ENCODE measurements around the gene MYBBP1A. TPM values are rescaled to one million over a fixed set of nuclear protein-coding genes. Genes with fewer than 3 reads are reported as not detected.

MYBBP1A gene
- total RNA-seq, 2 experiments from 2014 or later = 72.4 to 94.3 TPM

DNA sequence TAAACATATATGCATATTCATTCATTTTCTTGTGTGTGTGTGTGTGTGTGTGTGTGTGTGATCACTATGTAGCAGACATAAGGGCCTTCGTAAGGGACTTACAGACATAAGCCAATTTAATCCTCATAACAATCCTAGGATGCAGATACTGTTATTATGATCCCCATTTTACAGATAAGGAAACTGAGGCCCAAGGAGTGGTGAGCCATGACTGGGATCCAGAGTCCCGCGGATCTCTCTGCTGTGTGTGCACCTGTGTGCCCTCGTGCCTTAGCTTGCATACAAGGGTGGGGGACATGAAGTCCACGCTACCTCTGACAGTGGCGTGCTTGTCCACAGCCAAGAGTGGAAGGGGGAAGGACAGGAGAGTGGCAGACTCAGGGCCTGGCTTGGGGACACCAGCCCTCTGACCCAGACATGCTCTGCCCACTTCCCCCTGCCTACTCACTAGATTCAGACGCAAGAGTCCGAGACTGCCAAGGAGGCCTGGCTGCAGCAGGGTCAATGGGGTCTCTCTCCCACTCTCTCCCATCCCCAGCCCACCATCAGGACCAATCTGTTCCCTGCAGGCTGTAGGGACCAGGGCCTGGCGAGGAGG is 19.4 kb upstream of the MYBBP1A start:
- Mint-ChIP-seq H3K4me1 (peaks cover 17% of the 10 kb centered on the region), H3K9me3 (ENCODE audit: low read depth) (no peaks in the 10 kb centered on the region), H3K4me3 (no peak overlapping the region), H3K27me3 (peaks cover 16% of the 10 kb centered on the region), H3K27ac (no peak overlapping the region), H3K36me3 (no peaks in the 10 kb centered on the region)
- ATAC-seq = no peak
- no peak for DNase-seq
- CTCF ChIA-PET = interaction anchor here (1.0 to 1.7 kb wide), 3 partner anchors 10 to 154 kb away, joined by 3 to 4 read pairs (median 3); no protein-coding TSS in a partner anchor

DNA sequence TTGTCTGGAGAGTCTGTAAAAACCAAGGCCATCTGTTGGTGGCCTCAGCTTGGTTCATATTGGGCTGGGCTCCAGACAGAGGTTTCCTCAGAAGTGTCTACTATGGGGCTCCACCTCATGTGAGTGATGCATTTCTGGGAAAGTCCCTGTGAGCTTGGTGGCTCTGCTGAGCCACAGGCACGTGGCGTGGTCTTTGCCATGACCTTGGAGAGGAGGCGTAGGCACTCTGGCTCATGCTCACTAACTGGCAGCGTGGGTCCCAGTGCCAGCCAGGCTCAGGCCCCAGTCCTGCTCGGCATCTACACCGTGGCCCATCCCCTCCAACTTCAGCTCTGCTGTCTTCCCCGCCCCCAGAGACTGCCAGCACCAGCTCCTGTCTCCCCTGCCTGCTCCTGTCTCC is 18.5 kb upstream of the MYBBP1A start:
- Mint-ChIP-seq H3K9me3 (ENCODE audit: low read depth) (no peaks in the 10 kb centered on the region), H3K36me3 (no peaks in the 10 kb centered on the region), H3K4me3 (no peak overlapping the region), H3K27me3 (peaks cover 18% of the 10 kb centered on the region), H3K4me1 (peaks cover 17% of the 10 kb centered on the region), H3K27ac (no peak overlapping the region)
- ATAC-seq = peak; percentile 81
- CTCF ChIA-PET = interaction anchor here (0.9 to 1.7 kb wide), 4 partner anchors 9 to 154 kb away, joined by 3 to 4 read pairs (median 3); no protein-coding TSS in a partner anchor
- DNase-seq = peak; percentile 64

DNA sequence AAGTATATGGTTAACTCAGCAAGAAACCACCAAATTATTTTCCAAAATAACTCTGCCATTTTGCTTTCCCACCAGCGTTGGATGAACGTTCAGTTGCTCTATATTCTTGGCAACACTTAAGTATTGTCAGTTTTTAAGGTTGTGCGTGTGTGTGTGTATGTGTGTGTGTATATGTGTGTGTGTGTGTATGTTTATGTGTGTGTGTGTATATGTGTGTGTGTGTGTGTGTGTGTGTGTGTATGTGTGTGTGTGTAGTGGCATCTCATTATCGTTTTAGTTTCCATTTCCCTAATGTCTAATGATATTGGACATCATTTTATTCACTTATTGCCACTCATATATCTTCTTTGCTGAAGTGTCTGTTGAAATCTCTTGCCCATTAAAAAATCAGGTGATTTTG is 17.9 kb upstream of the MYBBP1A start:
- Mint-ChIP-seq H3K36me3 (no peaks in the 10 kb centered on the region), H3K4me3 (no peak overlapping the region), H3K27me3 (peaks cover 20% of the 10 kb centered on the region), H3K27ac (no peak overlapping the region), H3K4me1 (peaks cover 17% of the 10 kb centered on the region), H3K9me3 (ENCODE audit: low read depth) (no peaks in the 10 kb centered on the region)
- CTCF ChIA-PET = interaction anchor here (0.9 to 1.7 kb wide), 2 partner anchors 10 to 14 kb away, joined by 3 read pairs; no protein-coding TSS in a partner anchor
- DNase-seq (no peak), ATAC-seq (no peak)

DNA sequence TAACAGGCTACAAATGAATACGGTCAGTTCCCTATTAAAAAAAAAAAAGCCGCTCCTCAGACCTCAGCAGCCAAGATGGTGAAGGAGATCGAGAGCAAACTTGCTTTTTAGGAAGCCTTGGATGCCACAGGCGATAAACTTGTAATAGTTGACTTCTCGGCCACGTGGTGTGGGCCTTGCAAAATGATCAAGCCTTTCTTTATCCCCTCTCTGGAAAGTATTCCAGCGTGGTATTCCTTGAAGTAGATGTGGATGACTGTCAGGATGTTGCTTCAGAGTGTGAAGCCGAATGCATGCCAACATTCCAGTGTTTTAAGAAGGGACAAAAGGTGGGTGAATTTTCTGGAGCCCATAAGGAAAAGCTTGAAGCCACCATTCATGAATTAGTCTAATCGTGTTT is 16.9 kb upstream of the MYBBP1A start:
- Mint-ChIP-seq H3K36me3 (no peaks in the 10 kb centered on the region), H3K4me3 (no peak overlapping the region), H3K27ac (no peak overlapping the region), H3K27me3 (peaks cover 20% of the 10 kb centered on the region), H3K4me1 (peaks cover 17% of the 10 kb centered on the region), H3K9me3 (ENCODE audit: low read depth) (no peaks in the 10 kb centered on the region)
- ATAC-seq (no peak), DNase-seq (no peak)
- CTCF ChIA-PET = no interaction called here

DNA sequence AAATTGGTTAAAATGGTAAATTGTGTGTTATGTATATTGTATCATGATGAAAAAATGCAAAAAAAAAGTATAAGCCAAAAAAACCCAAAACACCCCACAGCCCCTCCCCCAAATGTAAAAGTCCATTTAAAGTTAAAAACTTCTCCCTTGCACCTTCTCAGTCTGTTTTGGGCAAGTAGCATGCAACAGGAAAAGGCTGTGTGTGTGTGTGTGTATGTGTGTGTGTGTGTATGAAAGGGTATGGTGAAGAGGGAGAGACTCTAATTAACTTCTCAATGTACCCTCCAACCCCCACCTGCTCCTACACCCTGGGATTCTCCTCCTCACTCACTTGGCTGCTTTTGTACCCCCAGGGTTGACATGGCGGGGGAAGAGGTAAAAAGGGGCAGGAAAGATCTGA is 14.4 kb upstream of the MYBBP1A start:
- CTCF ChIA-PET = interaction anchor here (0.6 to 1.5 kb wide), 3 partner anchors 149 to 504 kb away, joined by 3 to 4 read pairs (median 3); no protein-coding TSS in a partner anchor
- Mint-ChIP-seq H3K27me3 (peaks cover 17% of the 10 kb centered on the region), H3K4me3 (no peak overlapping the region), H3K4me1 (peaks cover 26% of the 10 kb centered on the region), H3K9me3 (ENCODE audit: low read depth) (no peaks in the 10 kb centered on the region), H3K36me3 (no peaks in the 10 kb centered on the region), H3K27ac (no peak overlapping the region)
- ATAC-seq (no peak), DNase-seq (no peak)

DNA sequence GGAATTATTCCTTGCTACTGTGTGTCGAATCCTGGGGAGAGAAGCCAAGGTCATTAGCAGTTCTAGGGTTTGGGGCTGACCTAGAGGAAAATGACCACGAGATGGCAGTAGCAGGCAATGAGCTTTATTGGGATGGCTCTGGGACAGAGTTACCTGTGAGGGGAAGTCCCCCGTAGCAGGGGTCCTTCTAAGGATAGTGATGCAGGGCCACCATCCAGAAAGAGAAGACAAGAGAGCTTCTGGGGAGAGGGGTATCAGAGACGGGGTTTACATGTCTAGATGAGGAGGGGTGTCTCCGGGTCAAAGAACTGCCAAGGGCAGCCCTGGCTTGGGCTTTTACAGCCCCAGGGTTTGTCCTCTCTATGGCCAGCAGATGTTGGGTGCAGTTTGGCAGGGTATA is 11.6 kb upstream of the MYBBP1A start:
- H3K4me3 Mint-ChIP-seq = no peak overlapping the region
- peaks cover 33% of the 10 kb centered on the region for H3K4me1 Mint-ChIP-seq
- no peaks in the 10 kb centered on the region for H3K36me3 Mint-ChIP-seq
- no peaks in the 10 kb centered on the region for H3K9me3 Mint-ChIP-seq (ENCODE audit: low read depth)
- H3K27me3 Mint-ChIP-seq = peaks cover 8% of the 10 kb centered on the region
- CTCF ChIA-PET = interaction anchor here (0.6 to 4.0 kb wide), 50 partner anchors 10 to 411 kb away, joined by 3 to 53 read pairs (median 4); partner anchors contain the start of genes CHRNE, MYBBP1A, SMTNL2 and SPAG7
- peak; percentile 61 for ATAC-seq
- no peak overlapping the region for H3K27ac Mint-ChIP-seq
- peak; percentile 69 for DNase-seq

DNA sequence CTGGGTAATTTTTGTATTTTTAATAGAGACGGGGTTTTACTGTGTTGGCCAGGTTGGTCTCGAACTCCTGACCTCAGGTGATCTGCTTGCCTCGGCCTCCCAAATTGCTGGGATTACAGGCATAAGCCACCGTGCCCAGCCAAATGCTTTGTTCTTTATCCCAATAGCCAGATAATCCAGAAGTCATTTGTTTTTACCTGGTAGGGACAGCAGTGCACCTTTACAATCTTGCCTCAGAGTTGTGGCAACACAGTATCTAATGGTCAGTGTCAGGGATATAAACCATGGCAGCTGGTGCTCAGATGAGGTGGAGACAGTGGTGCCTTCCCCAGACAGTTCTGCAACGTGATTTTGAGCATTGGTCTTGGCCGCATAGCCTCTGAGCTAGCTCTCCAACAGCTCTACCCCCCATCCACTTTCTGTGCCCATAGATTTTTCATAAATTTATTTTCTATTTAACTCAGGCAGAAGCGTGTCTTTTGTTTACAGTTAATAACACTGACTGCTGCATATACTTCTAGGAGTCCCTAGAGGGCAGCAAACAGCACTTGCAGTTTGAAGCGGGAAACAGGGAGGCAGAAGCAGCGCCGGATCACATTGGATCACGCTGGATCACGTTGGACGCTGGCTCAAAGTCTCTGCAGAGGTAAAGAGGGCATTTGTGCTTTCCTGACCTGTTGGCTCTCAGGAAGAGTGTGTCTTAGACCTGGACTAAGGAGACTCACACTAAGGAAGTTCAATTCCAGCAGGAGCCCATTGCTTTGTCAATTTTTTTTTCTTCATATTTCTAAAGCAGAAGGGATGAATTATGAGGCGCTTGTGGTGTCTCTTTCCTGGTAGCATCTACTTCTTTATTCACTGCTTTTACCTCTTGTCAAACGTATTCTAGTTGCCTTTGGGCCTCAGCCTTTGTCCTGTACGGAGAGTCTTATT is 10.3 kb upstream of the MYBBP1A start:
- DNase-seq (peak; percentile 75), ATAC-seq (peak; percentile 79)
- peaks cover 37% of the 10 kb centered on the region for H3K4me1 Mint-ChIP-seq
- H3K36me3 Mint-ChIP-seq = no peaks in the 10 kb centered on the region
- peaks cover 4% of the 10 kb centered on the region for H3K27me3 Mint-ChIP-seq
- H3K9me3 Mint-ChIP-seq (ENCODE audit: low read depth) = no peaks in the 10 kb centered on the region
- CTCF ChIA-PET = interaction anchor here (0.6 to 4.0 kb wide), 19 partner anchors 8 to 340 kb away, joined by 3 to 53 read pairs (median 4); partner anchors contain the start of genes CHRNE, MYBBP1A and UBE2G1
- H3K4me3 Mint-ChIP-seq = peak overlapping the region; percentile 40
- H3K27ac Mint-ChIP-seq = no peak overlapping the region

DNA sequence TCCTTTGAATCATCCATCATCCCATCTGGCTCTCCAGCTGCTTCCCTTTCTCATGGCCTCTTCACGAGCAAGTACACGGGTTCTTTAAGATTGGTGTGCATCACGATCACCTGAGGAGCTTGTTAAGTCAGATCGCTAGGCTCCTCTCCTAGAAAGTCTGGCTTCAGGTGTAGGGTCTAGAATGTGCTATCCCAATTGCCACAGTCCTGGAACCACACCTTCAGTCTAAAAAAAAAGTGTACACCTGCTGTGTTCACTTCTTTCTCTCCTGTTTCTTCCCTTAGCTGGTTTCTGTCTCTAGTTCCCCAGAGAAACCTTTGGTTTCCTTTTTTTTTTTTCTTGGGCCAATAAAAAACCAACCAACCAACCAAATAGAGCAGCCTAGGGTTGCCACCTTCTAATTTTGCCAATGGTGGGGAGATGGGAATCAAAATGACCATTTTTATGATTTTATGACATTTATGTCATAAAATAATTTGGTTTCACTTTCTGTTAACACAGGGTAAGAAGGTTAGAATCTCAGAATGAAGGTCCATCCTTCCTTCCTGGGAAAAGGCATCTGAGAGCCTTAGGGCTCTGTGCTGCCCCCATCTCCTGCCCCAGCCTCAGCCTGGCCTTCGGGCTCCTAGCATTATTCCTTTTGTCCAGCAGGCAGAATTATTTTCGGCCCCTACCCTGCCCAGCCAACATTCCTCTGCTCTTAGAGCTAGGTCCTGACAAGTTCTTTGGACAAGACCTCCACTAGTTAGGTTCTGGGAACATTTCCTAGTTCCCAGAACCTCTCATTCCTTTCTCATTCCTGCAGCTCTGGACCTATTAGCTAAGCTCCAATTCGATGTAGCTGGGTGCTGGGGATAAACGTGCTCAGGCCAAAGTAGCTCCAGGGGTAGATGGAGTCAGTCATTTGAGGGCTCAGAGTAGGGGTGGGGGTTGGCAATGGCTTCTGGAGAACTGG is 7.1 kb upstream of the MYBBP1A start:
- Mint-ChIP-seq H3K4me3 (no peak overlapping the region), H3K9me3 (ENCODE audit: low read depth) (no peaks in the 10 kb centered on the region), H3K36me3 (no peaks in the 10 kb centered on the region), H3K4me1 (peaks cover 39% of the 10 kb centered on the region), H3K27me3 (no peaks in the 10 kb centered on the region), H3K27ac (peak overlapping the region; percentile 61)
- ATAC-seq = no peak
- CTCF ChIA-PET = interaction anchor here (0.9 to 1.5 kb wide), 5 partner anchors 60 to 500 kb away, joined by 3 to 5 read pairs (median 4); partner anchors contain the start of gene CHRNE
- DNase-seq = no peak

DNA sequence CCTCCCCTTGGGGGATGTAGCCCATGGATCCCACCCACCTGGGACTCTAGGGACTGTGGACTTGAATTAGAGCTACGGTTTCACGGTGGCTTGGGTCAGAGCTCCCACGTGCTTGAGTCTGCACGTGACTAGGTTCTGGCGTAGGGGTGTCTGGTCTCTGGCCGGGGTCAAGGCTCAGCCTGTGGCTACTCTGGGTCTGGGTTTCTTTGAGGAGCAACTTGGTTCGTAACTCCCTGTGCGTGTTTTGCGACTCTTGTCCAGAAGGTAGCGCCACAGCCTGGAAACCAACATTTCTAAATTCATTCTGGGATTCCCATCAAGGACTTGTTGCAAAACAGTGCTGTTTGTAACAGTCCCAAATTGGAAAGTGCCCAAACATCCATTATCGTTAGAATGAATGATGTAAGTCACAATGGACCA is 5.7 kb upstream of the MYBBP1A start:
- Mint-ChIP-seq H3K4me1 (peaks cover 43% of the 10 kb centered on the region), H3K36me3 (no peaks in the 10 kb centered on the region), H3K9me3 (ENCODE audit: low read depth) (no peaks in the 10 kb centered on the region), H3K27ac (no peak overlapping the region), H3K4me3 (no peak overlapping the region), H3K27me3 (no peaks in the 10 kb centered on the region)
- CTCF ChIA-PET = interaction anchor here (1.2 kb wide), 1 partner anchor 140 kb away, joined by 3 read pairs; no protein-coding TSS in a partner anchor
- ATAC-seq (no peak), DNase-seq (no peak)

DNA sequence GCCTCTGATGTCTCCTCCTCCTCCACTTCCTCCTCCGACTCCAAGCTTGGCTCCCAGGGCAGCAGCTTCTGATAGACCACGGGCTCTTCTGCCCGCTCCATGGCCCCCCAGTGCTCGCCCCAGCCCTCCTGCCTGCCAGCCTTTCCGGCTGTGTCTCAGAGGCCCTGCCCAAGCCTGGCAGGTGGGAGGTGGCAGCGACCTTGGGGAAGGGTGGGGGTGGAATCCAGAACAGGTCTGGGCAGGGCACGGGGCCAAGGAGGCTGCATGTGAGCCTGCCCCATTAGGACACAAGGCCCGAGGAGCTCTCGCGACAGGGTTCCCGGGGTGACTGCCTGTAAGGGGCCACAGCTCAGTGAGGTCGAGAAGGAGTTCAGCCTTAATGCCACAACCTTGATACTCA is 5.2 kb upstream of the MYBBP1A start, which contains the start of gene GGT6:
GGT6 (minus strand) TSS at position 157 of the 400 bp plus-strand sequence; CDS start at position 101, 56 bp downstream.
- no peaks in the 10 kb centered on the region for H3K27me3 Mint-ChIP-seq
- H3K27ac Mint-ChIP-seq = no peak within 1 kb of the TSS
- H3K4me3 Mint-ChIP-seq = no peak within 1 kb of the TSS
- ATAC-seq (no peak), DNase-seq (no peak)
- CTCF ChIA-PET = interaction anchor here (1.2 kb wide), 1 partner anchor 139 kb away, joined by 3 read pairs; no protein-coding TSS in a partner anchor
- no peaks in the 10 kb centered on the region for H3K9me3 Mint-ChIP-seq (ENCODE audit: low read depth)
- H3K4me1 Mint-ChIP-seq = peaks cover 43% of the 10 kb centered on the region
- H3K36me3 Mint-ChIP-seq = no peaks in the 10 kb centered on the region

DNA sequence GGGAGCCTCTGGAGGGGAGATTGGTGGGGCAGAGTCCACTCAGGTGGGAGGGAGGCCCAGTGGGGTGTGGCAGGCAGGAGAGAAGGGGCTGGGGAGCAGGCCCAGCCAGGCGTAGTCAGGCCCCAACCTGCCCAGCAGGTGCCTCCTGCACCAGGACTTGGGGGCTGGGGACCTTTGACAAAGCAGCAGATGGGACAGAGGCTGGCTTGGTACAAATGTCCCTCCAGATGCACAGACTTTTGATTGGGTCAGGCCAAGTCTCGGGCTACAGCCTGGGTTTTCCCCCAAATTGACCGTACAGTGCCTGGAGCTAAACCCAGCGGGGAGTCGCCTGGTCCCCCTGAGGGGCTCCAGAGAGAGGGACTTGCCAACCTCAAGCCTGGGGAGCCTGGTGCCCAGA is 4.8 kb upstream of the MYBBP1A start:
- Mint-ChIP-seq H3K4me3 (no peak overlapping the region), H3K27ac (no peak overlapping the region), H3K4me1 (peaks cover 41% of the 10 kb centered on the region), H3K9me3 (ENCODE audit: low read depth) (no peaks in the 10 kb centered on the region), H3K36me3 (no peaks in the 10 kb centered on the region), H3K27me3 (no peaks in the 10 kb centered on the region)
- CTCF ChIA-PET = interaction anchor here (1.2 kb wide), 1 partner anchor 139 kb away, joined by 3 read pairs; no protein-coding TSS in a partner anchor
- DNase-seq (no peak), ATAC-seq (no peak)

DNA sequence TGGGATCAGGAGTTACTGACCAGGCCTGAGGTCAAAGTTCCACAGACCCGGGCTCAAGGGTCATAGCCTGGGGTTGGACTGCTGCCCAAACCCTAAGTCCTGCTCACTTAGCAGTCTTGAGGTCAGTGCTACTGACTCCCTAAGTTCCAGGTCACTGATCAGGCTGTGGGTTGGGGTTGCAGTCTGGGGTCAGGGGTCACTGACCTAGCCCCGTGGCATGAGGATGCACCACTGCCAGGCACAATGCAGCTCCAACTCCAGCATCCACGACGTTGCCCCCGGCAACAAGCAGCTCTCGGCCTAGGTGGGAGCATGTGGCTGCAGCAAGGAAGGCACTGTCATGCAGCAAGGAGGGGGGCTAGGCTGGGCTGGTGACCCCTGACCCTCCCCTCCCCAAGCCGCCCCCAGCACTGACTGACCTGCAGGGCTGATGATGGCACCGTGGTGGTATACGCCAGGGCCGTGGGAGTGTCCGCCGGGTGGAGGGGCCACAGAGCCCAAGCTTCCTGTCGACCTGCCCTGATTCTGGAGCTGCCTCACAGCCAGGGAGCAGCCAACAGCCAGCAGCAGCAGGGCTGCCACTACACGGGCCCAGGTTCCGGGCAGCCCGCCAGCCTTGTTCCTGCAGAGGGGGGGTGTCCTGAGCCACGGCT is 4.1 kb upstream of the MYBBP1A start:
- Mint-ChIP-seq H3K36me3 (no peaks in the 10 kb centered on the region), H3K9me3 (ENCODE audit: low read depth) (no peaks in the 10 kb centered on the region), H3K27me3 (no peaks in the 10 kb centered on the region), H3K4me3 (no peak overlapping the region), H3K27ac (no peak overlapping the region), H3K4me1 (peaks cover 45% of the 10 kb centered on the region)
- CTCF ChIA-PET = interaction anchor here (1.2 kb wide), 1 partner anchor 138 kb away, joined by 3 read pairs; no protein-coding TSS in a partner anchor
- no peak for ATAC-seq
- no peak for DNase-seq

Measured in activated CD8-positive, alpha-beta memory T cell treated with anti-CD3 and anti-CD28 coated beads, Interleukin-2, amount 10 ng/mL, durations not matched to agents 7 days and 5 days (primary cell).